WTC11 (cell line): Measurements from ENCODE around the gene ELFN2. TPM values are rescaled to one million over a fixed set of nuclear protein-coding genes. Genes with fewer than 3 reads are reported as not detected.

ENCODE experiments used
- ATAC-seq: fragments of 200-7000 bp; cut with Tn5 transposase; 2 replicates; pipeline ENCODE4 v1.10.0; 2021; ENCODE audit warnings: mild to moderate bottlenecking, moderate library complexity
- CTCF ChIA-PET: fragments of 300-600 bp; sonication (Branson Sonifier 250); formaldehyde crosslinking; loops from one replicate; lab custom pipeline; 2021; ENCODE audit warnings: antibody characterized with exemption; lab: Charles Lee
- POLR2A ChIA-PET: fragments of 350-600 bp; sonication (Branson Sonifier 250); formaldehyde crosslinking; loops from one replicate; lab custom pipeline; 2021; ENCODE audit warnings: antibody characterized with exemption; lab: Charles Lee
- DNase-seq: peaks from one replicate; pipeline ENCODE4 v3.0.0; 2021; ENCODE audit warnings: low spot score
- H3K27ac Mint-ChIP-seq: 2 replicates; pipeline ENCODE4 v1.8.0; 2021; ENCODE audit warnings: mixed read lengths
- H3K27me3 Mint-ChIP-seq: 2 replicates; pipeline ENCODE4 v1.8.0; 2021; ENCODE audit warnings: low read depth, mild to moderate bottlenecking, moderate library complexity, mixed read lengths
- H3K36me3 Mint-ChIP-seq: 2 replicates; pipeline ENCODE4 v1.8.0; 2021; ENCODE audit warnings: mixed read lengths
- H3K4me1 Mint-ChIP-seq: 2 replicates; pipeline ENCODE4 v1.8.0; 2022; ENCODE audit warnings: mixed read lengths
- H3K4me3 Mint-ChIP-seq: 2 replicates; pipeline ENCODE4 v1.8.0; 2021; ENCODE audit warnings: mild to moderate bottlenecking, moderate library complexity, mixed read lengths
- H3K9me3 Mint-ChIP-seq: 2 replicates; pipeline ENCODE4 v1.8.0; 2021; ENCODE audit warnings: mixed read lengths
- ATF1 ChIP-seq: sonication (generic); formaldehyde crosslinking; IDR thresholded peaks from 2 replicates; pipeline ENCODE4 v1.8.1; 2023; ENCODE audit warnings: mild to moderate bottlenecking, moderate library complexity, missing genetic modification reagents
- E2F5 ChIP-seq: sonication (generic); formaldehyde crosslinking; IDR thresholded peaks from 2 replicates; pipeline ENCODE4 v1.8.1; 2022; ENCODE audit warnings: mild to moderate bottlenecking, moderate library complexity, missing genetic modification reagents
- ESRRA ChIP-seq: sonication (generic); formaldehyde crosslinking; IDR thresholded peaks from 2 replicates; pipeline ENCODE4 v1.8.1; 2022; ENCODE audit warnings: mild to moderate bottlenecking, missing genetic modification reagents, borderline replicate concordance
- GRHL2 ChIP-seq: fragments of 250-450 bp; sonication (Bioruptor Pico); IDR thresholded peaks from 2 replicates; pipeline ENCODE4 v1.8.0; 2022; ENCODE audit warnings: mild to moderate bottlenecking, moderate library complexity; ENCODE audit not compliant: insufficient replicate concordance, severe bottlenecking
- JAZF1 ChIP-seq: fragments of 250-450 bp; sonication (Bioruptor Pico); IDR thresholded peaks from 2 replicates; pipeline ENCODE4 v1.9.0; 2021; ENCODE audit warnings: moderate library complexity, mild to moderate bottlenecking, inconsistent platforms
- MXD4 ChIP-seq: fragments of 250-450 bp; sonication (Bioruptor Pico); IDR thresholded peaks from 2 replicates; pipeline ENCODE4 v1.8.0; 2021; ENCODE audit warnings: mild to moderate bottlenecking, moderate library complexity, borderline replicate concordance
- NFE2L1 ChIP-seq: sonication (generic); formaldehyde crosslinking; IDR thresholded peaks from 2 replicates; pipeline ENCODE4 v1.8.1; 2023; ENCODE audit warnings: missing genetic modification reagents
- NFYB ChIP-seq: sonication (generic); formaldehyde crosslinking; conservative IDR thresholded peaks from 2 replicates; pipeline ENCODE4 v1.8.0; 2022; ENCODE audit warnings: low read depth, missing genetic modification reagents
- TEAD1 ChIP-seq: sonication (generic); formaldehyde crosslinking; IDR thresholded peaks from 2 replicates; pipeline ENCODE4 v1.8.0; 2022; ENCODE audit warnings: mild to moderate bottlenecking, missing genetic modification reagents
- ZBTB43 ChIP-seq: sonication (generic); formaldehyde crosslinking; IDR thresholded peaks from 2 replicates; pipeline ENCODE4 v1.8.1; 2023; ENCODE audit warnings: mild to moderate bottlenecking, missing genetic modification reagents
- ZNF281 ChIP-seq: sonication (generic); formaldehyde crosslinking; IDR thresholded peaks from 2 replicates; pipeline ENCODE4 v1.8.0; 2023; ENCODE audit warnings: mild to moderate bottlenecking, missing genetic modification reagents
- ZNF416 ChIP-seq: fragments of 250-450 bp; sonication (Bioruptor Pico); IDR thresholded peaks from 2 replicates; pipeline ENCODE4 v1.9.0; 2021; ENCODE audit warnings: mild to moderate bottlenecking, inconsistent platforms
- ZNF423 ChIP-seq: fragments of 250-450 bp; sonication (Bioruptor Pico); IDR thresholded peaks from 2 replicates; pipeline ENCODE4 v2.1.2; 2022; ENCODE audit warnings: mild to moderate bottlenecking, moderate library complexity
- ZNF425 ChIP-seq: fragments of 250-450 bp; sonication (Bioruptor Pico); conservative IDR thresholded peaks from 2 replicates; pipeline ENCODE4 v1.9.0; 2021; ENCODE audit warnings: mild to moderate bottlenecking
- total RNA-seq: library from RNA; stranded (reverse); gene quantifications from 3 replicates; pipeline ENCODE4 v1.2.3, GENCODE V29; 2021
- TF ChIP-seq, protein P1 (sequence below): fragments of 250-450 bp; sonication (Bioruptor Pico); IDR thresholded peaks from 2 replicates; pipeline ENCODE4 v1.8.0; 2021; ENCODE audit warnings: mild to moderate bottlenecking
- TF ChIP-seq, protein P2 (sequence below): sonication (generic); formaldehyde crosslinking; conservative IDR thresholded peaks from 2 replicates; pipeline ENCODE4 v1.8.1; 2022; ENCODE audit warnings: mild to moderate bottlenecking, missing genetic modification reagents
- TF ChIP-seq, protein P3 (sequence below): sonication (generic); formaldehyde crosslinking; IDR thresholded peaks from 2 replicates; pipeline ENCODE4 v1.8.0; 2022; ENCODE audit warnings: mild to moderate bottlenecking, missing genetic modification reagents
- TF ChIP-seq, protein P4 (sequence below): sonication (generic); formaldehyde crosslinking; IDR thresholded peaks from 2 replicates; pipeline ENCODE4 v1.8.1; 2022; ENCODE audit warnings: mild to moderate bottlenecking, missing genetic modification reagents, moderate library complexity, borderline replicate concordance

The ELFN2 gene
- total RNA-seq, 1 experiment from 2014 or later = 0.87 TPM

- TF ChIP-seq E2F5 (CRISPR knock-in tag) (no peak), TEAD1 (CRISPR knock-in tag) (no peak), ATF1 (CRISPR knock-in tag) (no peak), GRHL2 (CRISPR knock-in tag) (no peak)
- TF ChIP-seq, all 79 proteins: peak for 0
Measured at GRCh38 chr22:37331034-37331428, 96.2 kb downstream of the ELFN2 start (continued).

- DNase-seq (peak; percentile 91), ATAC-seq (peak; percentile 84)
- Mint-ChIP-seq H3K9me3 (no peaks in the 10 kb centered on the region), H3K4me3 (no peak overlapping the region), H3K27me3 (peaks cover 43% of the 10 kb centered on the region), H3K36me3 (no peaks in the 10 kb centered on the region), H3K4me1 (peaks cover 29% of the 10 kb centered on the region), H3K27ac (no peak overlapping the region)
- CTCF ChIA-PET = interaction anchor here (0.5 to 3.7 kb wide), 15 partner anchors 10 to 316 kb away, joined by 3 to 20 read pairs (median 5); partner anchors contain the start of gene MFNG
- POLR2A ChIA-PET = no interaction called here
- no peak for TF ChIP-seq ESRRA (CRISPR knock-in tag)
- TF ChIP-seq, protein P1, sequence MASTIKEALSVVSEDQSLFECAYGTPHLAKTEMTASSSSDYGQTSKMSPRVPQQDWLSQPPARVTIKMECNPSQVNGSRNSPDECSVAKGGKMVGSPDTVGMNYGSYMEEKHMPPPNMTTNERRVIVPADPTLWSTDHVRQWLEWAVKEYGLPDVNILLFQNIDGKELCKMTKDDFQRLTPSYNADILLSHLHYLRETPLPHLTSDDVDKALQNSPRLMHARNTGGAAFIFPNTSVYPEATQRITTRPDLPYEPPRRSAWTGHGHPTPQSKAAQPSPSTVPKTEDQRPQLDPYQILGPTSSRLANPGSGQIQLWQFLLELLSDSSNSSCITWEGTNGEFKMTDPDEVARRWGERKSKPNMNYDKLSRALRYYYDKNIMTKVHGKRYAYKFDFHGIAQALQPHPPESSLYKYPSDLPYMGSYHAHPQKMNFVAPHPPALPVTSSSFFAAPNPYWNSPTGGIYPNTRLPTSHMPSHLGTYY (CRISPR knock-in tag) = no peak
- TF ChIP-seq ZNF281 = no peak
- TF ChIP-seq ZNF425 (CRISPR knock-in tag) = no peak
- TF ChIP-seq NFYB (CRISPR knock-in tag) = peak; percentile 78
- TF ChIP-seq, protein P2, sequence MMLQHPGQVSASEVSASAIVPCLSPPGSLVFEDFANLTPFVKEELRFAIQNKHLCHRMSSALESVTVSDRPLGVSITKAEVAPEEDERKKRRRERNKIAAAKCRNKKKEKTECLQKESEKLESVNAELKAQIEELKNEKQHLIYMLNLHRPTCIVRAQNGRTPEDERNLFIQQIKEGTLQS (CRISPR knock-in tag) = no peak
Measured at GRCh38 chr22:37330200-37331033, 96.9 kb downstream of the ELFN2 start.

DNA sequence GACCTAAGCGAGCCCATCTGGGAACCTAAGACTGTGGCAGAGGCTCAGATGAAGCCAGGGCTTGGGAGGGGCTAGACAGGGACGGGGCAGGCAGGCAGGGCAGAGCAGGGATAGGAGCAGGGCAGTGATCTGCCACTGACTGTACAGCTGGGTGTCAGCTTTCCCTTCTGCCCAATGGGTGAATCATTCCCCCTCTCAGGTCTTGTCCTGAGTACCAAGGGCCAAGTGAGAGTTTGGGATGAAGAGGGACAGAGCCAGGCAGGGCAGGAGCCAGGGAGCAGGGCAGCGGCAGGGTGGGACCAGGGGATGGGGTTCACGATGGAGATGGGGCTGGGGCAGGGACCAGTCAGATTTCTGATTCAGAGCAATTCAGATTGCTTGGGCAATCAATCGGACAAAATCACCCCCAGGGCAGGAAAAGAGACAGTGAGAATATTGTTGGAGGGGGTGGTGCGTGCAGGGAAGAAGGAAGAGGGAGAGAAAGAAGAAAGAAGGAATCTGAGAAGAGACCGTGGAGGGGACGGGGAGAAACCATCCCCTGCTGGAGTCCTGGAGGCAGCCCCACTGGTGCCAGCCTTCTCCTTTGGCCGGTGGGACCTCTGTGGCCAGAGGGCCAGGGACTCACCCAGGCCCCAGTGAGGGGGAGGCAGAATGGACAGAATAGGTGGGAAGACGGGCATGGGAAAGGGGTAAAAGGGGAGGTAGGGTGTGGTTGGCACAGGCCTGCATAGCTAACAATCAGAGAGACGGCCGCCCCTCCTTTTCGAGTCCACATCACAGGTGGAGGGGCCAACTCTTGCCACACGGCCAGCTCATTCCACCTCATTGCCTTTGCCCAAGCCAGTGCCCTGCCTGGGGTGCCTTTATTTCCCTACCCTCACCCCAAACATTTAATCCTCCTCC, 97.8 kb downstream of the ELFN2 start:
- Mint-ChIP-seq H3K36me3 (no peaks in the 10 kb centered on the region), H3K27ac (no peak overlapping the region), H3K9me3 (no peaks in the 10 kb centered on the region), H3K27me3 (peaks cover 44% of the 10 kb centered on the region), H3K4me3 (no peak overlapping the region), H3K4me1 (peaks cover 28% of the 10 kb centered on the region)
- DNase-seq (no peak), ATAC-seq (no peak)
- ChIA-PET CTCF (interaction anchor here (0.7 to 3.7 kb wide), 16 partner anchors 11 to 157 kb away, joined by 3 to 20 read pairs (median 5); partner anchors contain the start of gene MFNG), POLR2A (interaction anchor here (0.5 kb wide), 1 partner anchor 482 kb away, joined by 4 read pairs; no protein-coding TSS in a partner anchor)
- TF ChIP-seq ZNF416 (CRISPR knock-in tag) = no peak
- TF ChIP-seq NFE2L1 (CRISPR knock-in tag) = no peak
- TF ChIP-seq, protein P3, sequence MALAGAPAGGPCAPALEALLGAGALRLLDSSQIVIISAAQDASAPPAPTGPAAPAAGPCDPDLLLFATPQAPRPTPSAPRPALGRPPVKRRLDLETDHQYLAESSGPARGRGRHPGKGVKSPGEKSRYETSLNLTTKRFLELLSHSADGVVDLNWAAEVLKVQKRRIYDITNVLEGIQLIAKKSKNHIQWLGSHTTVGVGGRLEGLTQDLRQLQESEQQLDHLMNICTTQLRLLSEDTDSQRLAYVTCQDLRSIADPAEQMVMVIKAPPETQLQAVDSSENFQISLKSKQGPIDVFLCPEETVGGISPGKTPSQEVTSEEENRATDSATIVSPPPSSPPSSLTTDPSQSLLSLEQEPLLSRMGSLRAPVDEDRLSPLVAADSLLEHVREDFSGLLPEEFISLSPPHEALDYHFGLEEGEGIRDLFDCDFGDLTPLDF = no peak
- TF ChIP-seq ZBTB43 (CRISPR knock-in tag) = no peak
- no peak for TF ChIP-seq ZNF423 (CRISPR knock-in tag)
- no peak for TF ChIP-seq MXD4 (CRISPR knock-in tag)
- TF ChIP-seq, protein P4, sequence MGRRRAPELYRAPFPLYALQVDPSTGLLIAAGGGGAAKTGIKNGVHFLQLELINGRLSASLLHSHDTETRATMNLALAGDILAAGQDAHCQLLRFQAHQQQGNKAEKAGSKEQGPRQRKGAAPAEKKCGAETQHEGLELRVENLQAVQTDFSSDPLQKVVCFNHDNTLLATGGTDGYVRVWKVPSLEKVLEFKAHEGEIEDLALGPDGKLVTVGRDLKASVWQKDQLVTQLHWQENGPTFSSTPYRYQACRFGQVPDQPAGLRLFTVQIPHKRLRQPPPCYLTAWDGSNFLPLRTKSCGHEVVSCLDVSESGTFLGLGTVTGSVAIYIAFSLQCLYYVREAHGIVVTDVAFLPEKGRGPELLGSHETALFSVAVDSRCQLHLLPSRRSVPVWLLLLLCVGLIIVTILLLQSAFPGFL (CRISPR knock-in tag) = no peak
- no peak for TF ChIP-seq JAZF1 (CRISPR knock-in tag)
